Adrenal gland (tissue), 12 donors: ENCODE measurements around the gene ATP1A1. TPM values are rescaled to one million over a fixed set of nuclear protein-coding genes. Genes with fewer than 3 reads are reported as not detected.

Experiments used
- DNase-seq, 7 donors: peaks; one replicate each; pipeline ENCODE4 v3.0.0-alpha.2; 2019 to 2020
- H3K27ac ChIP-seq, 5 donors: fragments of 200-600 bp; sonication (generic) in 4 of 5; 1 replicate in 3 of 5; 2 replicates in 2 of 5; pipeline versions ENCODE4 v1.5.1 to v1.8.0; 2016 to 2020; ENCODE audit warnings: mild to moderate bottlenecking in 1 of 5
- H3K27me3 ChIP-seq: fragments of 200-600 bp; 2 replicates; pipeline ENCODE4 v1.8.0; 2021
- H3K36me3 ChIP-seq, 2 donors: fragments of 200-600 bp; replicated peaks in 1 of 2; 1 replicate in 1 of 2; 2 replicates in 1 of 2; pipeline versions ENCODE4 v1.5.1 to v1.8.0; 2018 to 2022
- H3K4me1 ChIP-seq, 2 donors: fragments of 200-600 bp; replicated peaks in 1 of 2; 1 replicate in 1 of 2; 2 replicates in 1 of 2; pipeline versions ENCODE4 v1.5.1 to v1.8.0; 2018 to 2021
- H3K4me3 ChIP-seq, 4 donors: fragments of 200-600 bp; sonication (generic) in 3 of 4; one replicate each; pipeline ENCODE4 v1.5.1; 2016 to 2018
- H3K9me3 ChIP-seq, 3 donors: fragments of 200-600 bp; sonication (generic) in 1 of 3; replicated peaks in 1 of 3; 1 replicate in 2 of 3; 2 replicates in 1 of 3; pipeline versions ENCODE4 v1.5.1 to v1.8.0; 2016 to 2021
- POLR2A ChIP-seq, 2 donors: fragments of 450-650 bp; IDR thresholded peaks; one replicate each; pipeline ENCODE4 v1.6.1; 2017; ENCODE audit warnings: antibody characterized with exemption in 2 of 2, mild to moderate bottlenecking in 2 of 2, moderate library complexity in 1 of 2
- WGBS, 4 donors: extraction: QIAGEN DNeasy Blood & Tissue Kit in 2 of 4; methylation state at CpG; one replicate each; pipeline versions ENCODE4 v1.1.5 to v1.1.7; 2013 to 2017; 5-methylcytosine and 5-hydroxymethylcytosine counted together
- intact Hi-C, 2 donors: fragments of 100-400 bp; cut with DNase I; formaldehyde crosslinking; loops; one replicate each; pipeline versions ENCODE4 v1.14.1 to v1.15.0; 2022 to 2023
- polyA plus RNA-seq, 3 donors: library from polyadenylated mRNA; stranded (reverse); fragments of 200-250 nt in 2 of 3; fragments of 350-450 nt in 1 of 3; fragmentation: Illumina TruSeq in 1 of 3; extraction: RNeasy Lipid Tissue Mini Kit (QIAGEN cat#74804) in 1 of 3; gene quantifications; one replicate each; pipeline ENCODE4 v1.2.3, GENCODE V29; 2013 to 2014
- total RNA-seq, 9 donors: library from RNA; depleted of rRNA in 4 of 9; stranded (reverse); fragments of >200 nt in 4 of 9; fragments of 120-200 nt in 1 of 9; fragmentation: NEBNext Ultra II Directional in 1 of 9; extraction: Animal tissue kit (Norgen Biotek cat#: 25700) in 1 of 9; gene quantifications; one replicate each; pipeline versions ENCODE4 v1.1.0 to v1.2.4, GENCODE V29; 2013 to 2023
- TF ChIP-seq, protein P1 (sequence below), 6 experiments: fragments of 450-650 bp in 4 of 6; fragments of 200-600 bp in 2 of 6; sonication (generic) in 1 of 6; IDR thresholded peaks; 1 replicate in 5 of 6; 2 replicates in 1 of 6; pipeline versions ENCODE4 v1.5.1 to v1.8.0; 2016 to 2021; ENCODE audit warnings: antibody characterized with exemption in 6 of 6, mild to moderate bottlenecking in 2 of 6, moderate library complexity in 1 of 6
- donor health status: healthy with polysubstance abuse.
- donor health status: Bipolar disorder and iron deficiency.
- donor health status: DM: yes; HTN: yes; CAD: no.
- donor health status: DM: no; HTN: no; CAD: no.
- donor health status: DM: no; HTN: no; CAD: no.
- donor health status: DM: yes; HTN: yes; CAD: no.

The ATP1A1 gene
- total and polyA plus RNA-seq, 12 donors = 60.7 to 377 (median 222) TPM

DNA sequence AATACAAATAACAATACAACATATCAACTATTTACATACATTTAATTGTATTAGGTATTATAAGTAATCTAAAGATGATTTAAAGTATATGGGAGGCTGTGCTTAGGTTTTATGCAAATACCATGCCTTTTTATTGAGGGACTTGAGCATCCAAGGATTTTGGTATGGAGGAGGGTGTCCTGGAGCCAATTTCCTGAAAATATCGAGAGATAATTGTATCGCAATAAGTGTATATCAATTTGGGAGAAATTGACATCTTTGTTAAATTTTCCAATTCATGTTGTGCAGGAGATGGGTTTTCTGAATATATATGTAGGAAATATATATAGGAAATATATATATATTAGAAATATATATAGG, 63.5 kb downstream of the ATP1A1 start:
- intact Hi-C loops = no loop called here
- no peak for TF ChIP-seq POLR2A (IDR thresholded peaks at IDR 0.05)
- TF ChIP-seq, protein P1, sequence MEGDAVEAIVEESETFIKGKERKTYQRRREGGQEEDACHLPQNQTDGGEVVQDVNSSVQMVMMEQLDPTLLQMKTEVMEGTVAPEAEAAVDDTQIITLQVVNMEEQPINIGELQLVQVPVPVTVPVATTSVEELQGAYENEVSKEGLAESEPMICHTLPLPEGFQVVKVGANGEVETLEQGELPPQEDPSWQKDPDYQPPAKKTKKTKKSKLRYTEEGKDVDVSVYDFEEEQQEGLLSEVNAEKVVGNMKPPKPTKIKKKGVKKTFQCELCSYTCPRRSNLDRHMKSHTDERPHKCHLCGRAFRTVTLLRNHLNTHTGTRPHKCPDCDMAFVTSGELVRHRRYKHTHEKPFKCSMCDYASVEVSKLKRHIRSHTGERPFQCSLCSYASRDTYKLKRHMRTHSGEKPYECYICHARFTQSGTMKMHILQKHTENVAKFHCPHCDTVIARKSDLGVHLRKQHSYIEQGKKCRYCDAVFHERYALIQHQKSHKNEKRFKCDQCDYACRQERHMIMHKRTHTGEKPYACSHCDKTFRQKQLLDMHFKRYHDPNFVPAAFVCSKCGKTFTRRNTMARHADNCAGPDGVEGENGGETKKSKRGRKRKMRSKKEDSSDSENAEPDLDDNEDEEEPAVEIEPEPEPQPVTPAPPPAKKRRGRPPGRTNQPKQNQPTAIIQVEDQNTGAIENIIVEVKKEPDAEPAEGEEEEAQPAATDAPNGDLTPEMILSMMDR (IDR thresholded peaks at IDR 0.05) = no peak
- WGBS, 4 donors = 95 to 99% (median 96%) methylated on average over 2 of the region's 2 CpGs
- no peaks in the 10 kb centered on the region for H3K9me3 ChIP-seq
- H3K27ac ChIP-seq = no peak overlapping the region
- no peaks in the 10 kb centered on the region for H3K27me3 ChIP-seq
- no peaks in the 10 kb centered on the region for H3K4me1 ChIP-seq
- no peaks in the 10 kb centered on the region for H3K36me3 ChIP-seq
- DNase-seq = no peak
- no peak overlapping the region for H3K4me3 ChIP-seq

DNA sequence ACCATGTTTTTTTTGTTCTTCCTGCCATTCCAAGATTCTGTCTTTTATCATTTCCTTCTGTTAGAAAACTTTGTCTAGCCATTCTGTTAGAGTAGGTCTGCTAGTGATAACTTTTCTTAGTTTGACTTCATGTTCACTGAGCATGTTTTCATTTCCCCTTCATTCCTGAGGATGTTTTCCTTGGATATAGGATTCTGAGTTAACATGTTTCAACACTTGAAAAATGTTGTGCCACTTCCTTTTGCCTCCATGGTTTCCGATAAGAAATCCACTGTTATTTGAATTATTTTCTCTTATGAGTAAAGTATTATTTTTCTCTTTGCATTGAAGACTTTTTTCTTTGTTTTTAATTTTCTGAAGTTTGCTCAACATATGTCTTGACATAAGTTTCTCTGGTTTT, 66.7 kb downstream of the ATP1A1 start:
- no peak for DNase-seq
- TF ChIP-seq, protein P1 (IDR thresholded peaks at IDR 0.05) = no peak
- TF ChIP-seq POLR2A (IDR thresholded peaks at IDR 0.05) = no peak
- WGBS, 4 donors = 49 to 65% (median 57%) methylated on average over 1 of the region's 1 CpG
- Histone ChIP-seq H3K27ac (no peak overlapping the region), H3K9me3 (no peaks in the 10 kb centered on the region), H3K4me1 (no peaks in the 10 kb centered on the region), H3K4me3 (no peak overlapping the region), H3K36me3 (no peaks in the 10 kb centered on the region), H3K27me3 (no peaks in the 10 kb centered on the region)
- intact Hi-C loops = no loop called here

DNA sequence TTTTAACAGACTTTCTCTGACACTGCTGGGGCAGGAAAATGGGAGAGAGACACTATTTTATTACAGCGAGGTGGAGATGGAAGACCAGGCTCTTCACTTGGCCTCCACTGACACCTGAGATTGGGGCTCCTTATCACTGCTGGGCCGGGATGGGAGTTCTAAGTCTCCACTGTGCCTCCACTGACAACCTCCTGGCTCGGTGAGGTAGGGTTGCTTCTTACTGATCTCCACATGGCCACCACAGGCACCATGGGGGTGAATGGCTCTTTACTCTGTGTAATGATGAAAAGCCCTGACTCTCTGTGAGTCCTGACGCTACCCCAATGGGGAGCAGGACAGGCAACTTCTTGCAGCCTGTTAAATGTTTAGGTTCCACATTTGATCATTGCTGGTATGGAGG, 67.7 kb downstream of the ATP1A1 start:
- Histone ChIP-seq H3K4me3 (no peak overlapping the region), H3K4me1 (no peaks in the 10 kb centered on the region), H3K27ac (no peak overlapping the region), H3K27me3 (no peaks in the 10 kb centered on the region), H3K9me3 (no peaks in the 10 kb centered on the region), H3K36me3 (no peaks in the 10 kb centered on the region)
- intact Hi-C loops = no loop called here
- WGBS, 4 donors = 87 to 97% (median 90%) methylated on average over 4 of the region's 4 CpGs
- TF ChIP-seq, protein P1 (IDR thresholded peaks at IDR 0.05) = no peak
- TF ChIP-seq POLR2A (IDR thresholded peaks at IDR 0.05) = no peak
- no peak for DNase-seq

DNA sequence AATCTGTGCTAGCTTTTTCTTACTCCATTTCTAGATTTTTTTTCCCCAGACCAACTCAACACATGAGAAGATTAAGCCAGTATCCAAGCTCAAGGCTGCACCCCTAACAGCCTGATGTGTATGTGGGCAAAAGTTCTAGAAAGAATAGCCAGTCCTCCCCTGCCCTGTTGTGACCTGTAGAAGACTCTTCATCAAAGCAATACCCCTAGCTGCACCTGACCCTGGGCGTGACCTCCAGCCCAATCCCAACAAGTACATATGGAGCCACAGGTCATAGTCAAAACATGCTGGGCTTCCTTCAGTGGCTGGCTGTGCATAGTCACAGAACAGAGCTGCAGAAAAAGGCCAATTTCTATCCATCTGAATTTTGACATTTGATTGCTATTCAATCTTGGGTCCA, 72.5 kb downstream of the ATP1A1 start:
- TF ChIP-seq, protein P1 (IDR thresholded peaks at IDR 0.05) = no peak
- TF ChIP-seq POLR2A (IDR thresholded peaks at IDR 0.05) = no peak
- no peak for DNase-seq
- H3K27ac ChIP-seq = no peak overlapping the region
- no peaks in the 10 kb centered on the region for H3K4me1 ChIP-seq
- no peaks in the 10 kb centered on the region for H3K36me3 ChIP-seq
- 70 to 100% (median 88%) methylated on average over 1 of the region's 1 CpG for WGBS, 4 donors
- no peak overlapping the region for H3K4me3 ChIP-seq
- intact Hi-C loops = no loop called here
- no peaks in the 10 kb centered on the region for H3K27me3 ChIP-seq
- H3K9me3 ChIP-seq = no peaks in the 10 kb centered on the region
